Epithelial cell of proximal tubule (primary cell): Measurements from ENCODE around the gene TRABD2A. TPM values are rescaled to one million over a fixed set of nuclear protein-coding genes. Genes with fewer than 3 reads are reported as not detected.

ENCODE experiments used
- DNase-seq: peaks from one replicate; pipeline ENCODE4 v3.0.0-alpha.2; 2011; ENCODE audit warnings: low read depth
- H3K4me3 ChIP-seq: 2 replicates; pipeline ENCODE4 v1.5.1; 2011; ENCODE audit warnings: low read depth, mild to moderate bottlenecking, low read length
- total RNA-seq: library from RNA; depleted of rRNA; stranded (reverse); fragments of >200 nt; gene quantifications from 2 replicates; pipeline ENCODE4 v1.2.3, GENCODE V29; 2015
- TF ChIP-seq, protein P1 (sequence below): conservative IDR thresholded peaks from 2 replicates; pipeline ENCODE4 v1.5.1; 2012; ENCODE audit warnings: low read depth, mild to moderate bottlenecking, low read length

Gene TRABD2A
- total RNA-seq, 1 donor from 2014 or later = 0.58 TPM

DNA sequence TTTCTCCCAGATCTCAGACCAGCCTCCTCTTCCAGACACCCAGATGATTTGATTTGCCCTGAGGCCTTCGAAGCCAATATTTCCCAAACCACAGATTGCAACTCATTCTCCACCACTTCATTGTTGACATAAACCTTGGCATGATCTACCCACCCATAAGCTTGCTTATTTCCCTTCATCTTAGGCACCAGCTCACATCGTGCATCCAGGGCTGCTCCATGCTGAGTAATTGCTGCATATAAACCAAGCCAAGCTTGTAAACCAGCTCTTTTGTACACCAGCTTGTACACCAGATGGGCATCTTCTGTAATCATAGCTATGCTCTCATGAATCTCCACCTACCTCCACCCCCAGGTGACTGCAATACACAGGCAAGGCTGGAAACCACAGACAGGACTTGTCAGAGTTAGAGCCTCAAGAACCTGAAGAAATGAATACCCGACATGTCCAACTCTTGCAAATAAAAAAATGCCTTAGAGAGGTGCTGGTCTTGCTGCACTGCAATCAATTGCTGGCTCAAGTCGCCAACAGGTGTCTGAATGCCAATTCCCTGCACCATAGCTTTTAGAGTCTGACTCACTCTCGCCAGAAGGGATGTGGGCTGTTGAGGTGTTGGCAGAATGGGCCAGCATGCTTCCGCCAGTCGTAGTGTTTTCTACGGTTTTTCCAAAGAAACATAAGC lies 31.5 kb downstream of the TRABD2A start:
- no peak overlapping the region for H3K4me3 ChIP-seq
- TF ChIP-seq, protein P1, sequence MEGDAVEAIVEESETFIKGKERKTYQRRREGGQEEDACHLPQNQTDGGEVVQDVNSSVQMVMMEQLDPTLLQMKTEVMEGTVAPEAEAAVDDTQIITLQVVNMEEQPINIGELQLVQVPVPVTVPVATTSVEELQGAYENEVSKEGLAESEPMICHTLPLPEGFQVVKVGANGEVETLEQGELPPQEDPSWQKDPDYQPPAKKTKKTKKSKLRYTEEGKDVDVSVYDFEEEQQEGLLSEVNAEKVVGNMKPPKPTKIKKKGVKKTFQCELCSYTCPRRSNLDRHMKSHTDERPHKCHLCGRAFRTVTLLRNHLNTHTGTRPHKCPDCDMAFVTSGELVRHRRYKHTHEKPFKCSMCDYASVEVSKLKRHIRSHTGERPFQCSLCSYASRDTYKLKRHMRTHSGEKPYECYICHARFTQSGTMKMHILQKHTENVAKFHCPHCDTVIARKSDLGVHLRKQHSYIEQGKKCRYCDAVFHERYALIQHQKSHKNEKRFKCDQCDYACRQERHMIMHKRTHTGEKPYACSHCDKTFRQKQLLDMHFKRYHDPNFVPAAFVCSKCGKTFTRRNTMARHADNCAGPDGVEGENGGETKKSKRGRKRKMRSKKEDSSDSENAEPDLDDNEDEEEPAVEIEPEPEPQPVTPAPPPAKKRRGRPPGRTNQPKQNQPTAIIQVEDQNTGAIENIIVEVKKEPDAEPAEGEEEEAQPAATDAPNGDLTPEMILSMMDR = no peak
- DNase-seq = no peak

GRCh38 chr2:84847326-84848050 lies 33.4 kb downstream of the TRABD2A start:
- H3K4me3 ChIP-seq = no peak overlapping the region
- TF ChIP-seq, protein P1 = no peak
- DNase-seq = no peak

DNA sequence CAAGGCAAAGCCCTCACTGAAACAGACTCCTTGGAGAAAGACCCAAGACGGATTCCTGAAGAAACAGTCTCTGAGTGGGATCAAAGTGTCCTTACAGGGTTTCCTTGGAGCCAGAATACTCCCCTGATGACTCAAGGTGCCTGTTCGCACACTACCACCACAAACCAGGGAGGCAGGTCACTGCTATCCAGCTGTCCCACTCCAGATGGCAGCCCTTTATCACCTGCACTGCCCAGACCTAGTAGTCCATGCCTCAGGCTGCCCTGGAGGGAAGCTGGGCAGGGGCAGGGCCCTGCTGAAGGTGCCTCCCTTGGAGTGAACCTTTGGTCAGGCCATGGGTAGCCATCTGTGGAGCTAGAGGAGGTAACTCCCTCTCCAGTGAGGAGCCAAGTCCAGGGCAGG lies 34.1 kb downstream of the TRABD2A start:
- TF ChIP-seq, protein P1 = no peak
- no peak overlapping the region for H3K4me3 ChIP-seq
- DNase-seq = no peak

- no peak for DNase-seq
- TF ChIP-seq, protein P1 = no peak
- H3K4me3 ChIP-seq = no peak overlapping the region
Observed at GRCh38 chr2:84846041-84846663, 34.7 kb downstream of the TRABD2A start.

DNA sequence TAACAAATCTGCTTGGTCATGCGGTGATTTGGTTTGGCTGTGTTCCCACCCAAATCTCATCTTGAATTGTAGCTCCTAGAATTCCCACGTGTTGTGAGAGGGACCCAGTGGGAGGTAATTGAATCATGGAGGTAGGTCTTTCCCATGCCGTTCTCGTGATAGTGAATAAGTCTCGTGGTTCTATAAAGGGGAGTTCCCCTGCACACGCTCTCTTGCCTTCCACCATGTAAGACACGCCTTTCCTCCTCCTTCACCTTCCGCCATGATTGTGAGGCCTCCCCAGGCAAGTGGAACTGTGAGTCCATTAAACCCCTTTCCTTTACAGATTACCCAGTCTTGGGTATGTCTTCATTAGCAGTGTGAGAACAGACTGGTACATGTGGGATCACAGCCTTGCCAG lies 36.7 kb downstream of the TRABD2A start:
- DNase-seq = no peak
- TF ChIP-seq, protein P1 = no peak

GRCh38 chr2:84841577-84841976 lies 39.3 kb downstream of the TRABD2A start:
- TF ChIP-seq, protein P1 = no peak
- DNase-seq = no peak
- H3K4me3 ChIP-seq = no peak overlapping the region

More for the DNA sequence above, 36.7 kb downstream of the TRABD2A start:
- no peak overlapping the region for H3K4me3 ChIP-seq

DNA sequence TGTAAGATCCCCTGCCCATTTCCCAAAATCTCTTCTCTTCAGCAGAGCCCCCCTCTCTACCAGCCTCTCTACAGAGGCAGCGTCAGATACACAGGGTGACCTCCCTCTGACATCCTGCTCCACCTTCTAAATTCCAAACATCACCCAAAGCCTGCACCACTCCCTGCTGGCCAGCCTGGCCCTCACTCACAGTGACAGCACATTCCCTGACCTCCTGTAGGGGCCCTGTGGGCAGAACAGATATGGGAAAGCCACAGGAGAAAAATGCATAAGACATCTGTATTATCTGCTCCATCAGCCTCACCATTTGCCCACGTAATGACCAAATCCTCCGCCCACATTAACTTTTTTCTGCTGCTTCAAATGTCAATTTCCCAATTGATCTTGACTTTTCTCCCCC lies 40.6 kb downstream of the TRABD2A start:
- H3K4me3 ChIP-seq = no peak overlapping the region

More for the DNA sequence above, 40.6 kb downstream of the TRABD2A start:
- TF ChIP-seq, protein P1 = no peak
- no peak for DNase-seq
